Ishikawa (cell line): ENCODE results near the gene ITGA1.

Source experiments
- CEBPB ChIP-seq: IDR thresholded peaks from 2 replicates; pipeline ENCODE4 v1.6.1; 2012
- CREB1 ChIP-seq: IDR thresholded peaks from 2 replicates; pipeline ENCODE4 v1.6.1; 2012; ENCODE audit warnings: low read depth
- EGR1 ChIP-seq: IDR thresholded peaks from 2 replicates; pipeline ENCODE4 v1.6.1; 2012
- EP300 ChIP-seq: IDR thresholded peaks from 2 replicates; pipeline ENCODE4 v1.6.1; 2012; ENCODE audit warnings: borderline replicate concordance
- FOXM1 ChIP-seq: IDR thresholded peaks from 2 replicates; pipeline ENCODE4 v1.6.1; 2012; ENCODE audit warnings: low read depth, borderline replicate concordance
- MAX ChIP-seq: IDR thresholded peaks from 2 replicates; pipeline ENCODE4 v1.6.1; 2012
- NFIC ChIP-seq: IDR thresholded peaks from 2 replicates; pipeline ENCODE4 v1.6.1; 2012
- RAD21 ChIP-seq: IDR thresholded peaks from 2 replicates; pipeline ENCODE4 v1.6.1; 2012; ENCODE audit warnings: low read depth
- REST ChIP-seq: IDR thresholded peaks from 2 replicates; pipeline ENCODE4 v1.6.1; 2012; ENCODE audit warnings: low read depth, mild to moderate bottlenecking
- TAF1 ChIP-seq: IDR thresholded peaks from 2 replicates; pipeline ENCODE4 v1.6.1; 2012; ENCODE audit warnings: low read depth, mild to moderate bottlenecking
- TCF12 ChIP-seq: IDR thresholded peaks from 2 replicates; pipeline ENCODE4 v1.6.1; 2012; ENCODE audit warnings: low read depth
- TEAD4 ChIP-seq: IDR thresholded peaks from 2 replicates; pipeline ENCODE4 v1.6.1; 2012
- USF1 ChIP-seq: IDR thresholded peaks from 2 replicates; pipeline ENCODE4 v1.6.1; 2012
- YY1 ChIP-seq: IDR thresholded peaks from 2 replicates; pipeline ENCODE4 v1.6.1; 2012; ENCODE audit warnings: low read depth
- ZBTB7A ChIP-seq: IDR thresholded peaks from 2 replicates; pipeline ENCODE4 v1.6.1; 2012; ENCODE audit warnings: low read depth

The ITGA1 gene

GRCh38 chr5:52787600-52788504, at the start of gene ITGA1, which contains the start of gene PELO:
Gene ITGA1 (plus strand): TSS chr5:52787916. CDS start chr5:52788354, 438 bp downstream.
Gene PELO (plus strand): TSS chr5:52787916. CDS start chr5:52800395, 12,479 bp downstream.
- peak; percentile 79 for TF ChIP-seq MAX
- no peak for TF ChIP-seq EGR1
- peak; percentile 85 for TF ChIP-seq CEBPB
- TF ChIP-seq RAD21, result peak; percentile 12; the same call in 1 of the 2 replicates
- 0 out of 2 replicates have a peak, but pooled peaks have one; percentile 31 for TF ChIP-seq ZBTB7A

GRCh38 chr5:52738095-52738506, 49.6 kb upstream of the ITGA1 start:
- TF ChIP-seq EP300 (no peak), CREB1 (no peak), USF1 (no peak), TEAD4 (no peak), MAX (no peak), REST (no peak), TAF1 (no peak), ZBTB7A (no peak), FOXM1 (no peak), NFIC (no peak), EGR1 (no peak), TCF12 (no peak), CEBPB (no peak), YY1 (no peak), RAD21 (no peak)

GRCh38 chr5:52740007-52740406, 47.7 kb upstream of the ITGA1 start:
- no peak for TF ChIP-seq TEAD4
- TF ChIP-seq ZBTB7A, result no peak
- TF ChIP-seq RAD21, result no peak
- TF ChIP-seq CREB1, result no peak
- TF ChIP-seq REST, result no peak
- no peak for TF ChIP-seq NFIC
- TF ChIP-seq CEBPB, result no peak
- TF ChIP-seq EGR1, result no peak
- no peak for TF ChIP-seq EP300
- no peak for TF ChIP-seq FOXM1
- TF ChIP-seq TAF1, result no peak
- TF ChIP-seq MAX, result no peak
- no peak for TF ChIP-seq USF1

- no peak for TF ChIP-seq YY1
- TF ChIP-seq EP300, result no peak
- no peak for TF ChIP-seq REST
- TF ChIP-seq USF1, result no peak
- TF ChIP-seq CEBPB, result no peak
- TF ChIP-seq MAX, result no peak
- no peak for TF ChIP-seq RAD21
- TF ChIP-seq CREB1, result no peak
Observed at GRCh38 chr5:52743012-52743411, 44.7 kb upstream of the ITGA1 start.
